GM12865 (cell line): Measurements from ENCODE around the gene FBXL17.

Experiments
- DNase-seq: peaks from one replicate; pipeline ENCODE4 v3.0.0; 2010; ENCODE audit warnings: low read depth
- H3K4me3 ChIP-seq: 2 replicates; pipeline ENCODE4 v1.5.1; 2011; ENCODE audit warnings: mild to moderate bottlenecking, low read depth, low read length, control low read depth
- TF ChIP-seq, protein P1 (sequence below): IDR thresholded peaks from 2 replicates; pipeline ENCODE4 v1.5.1; 2011; ENCODE audit warnings: low read length, control low read depth, low read depth, inconsistent platforms; ENCODE audit not compliant: insufficient read depth; ENCODE audit errors: missing control alignments

FBXL17 gene

DNA sequence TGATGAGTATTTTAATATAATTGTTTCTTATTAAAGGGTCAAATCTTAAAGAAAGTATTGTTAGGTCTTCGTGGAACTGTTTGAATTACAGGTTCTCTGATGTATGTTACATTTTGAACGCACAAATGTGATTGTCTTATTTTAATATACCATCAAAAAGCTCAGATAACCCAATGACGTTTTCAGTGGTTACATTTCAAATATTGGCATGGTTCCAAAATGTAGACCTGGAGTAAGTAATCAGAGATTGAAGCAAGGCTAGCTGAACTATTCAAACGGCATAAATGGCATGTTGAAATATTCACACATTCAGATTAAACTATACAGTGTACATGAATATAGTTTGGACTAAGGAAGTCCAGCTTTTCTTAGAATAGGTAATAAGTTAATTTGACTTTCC, 429.4 kb downstream of the FBXL17 start:
- no peak overlapping the region for H3K4me3 ChIP-seq
- TF ChIP-seq, protein P1, sequence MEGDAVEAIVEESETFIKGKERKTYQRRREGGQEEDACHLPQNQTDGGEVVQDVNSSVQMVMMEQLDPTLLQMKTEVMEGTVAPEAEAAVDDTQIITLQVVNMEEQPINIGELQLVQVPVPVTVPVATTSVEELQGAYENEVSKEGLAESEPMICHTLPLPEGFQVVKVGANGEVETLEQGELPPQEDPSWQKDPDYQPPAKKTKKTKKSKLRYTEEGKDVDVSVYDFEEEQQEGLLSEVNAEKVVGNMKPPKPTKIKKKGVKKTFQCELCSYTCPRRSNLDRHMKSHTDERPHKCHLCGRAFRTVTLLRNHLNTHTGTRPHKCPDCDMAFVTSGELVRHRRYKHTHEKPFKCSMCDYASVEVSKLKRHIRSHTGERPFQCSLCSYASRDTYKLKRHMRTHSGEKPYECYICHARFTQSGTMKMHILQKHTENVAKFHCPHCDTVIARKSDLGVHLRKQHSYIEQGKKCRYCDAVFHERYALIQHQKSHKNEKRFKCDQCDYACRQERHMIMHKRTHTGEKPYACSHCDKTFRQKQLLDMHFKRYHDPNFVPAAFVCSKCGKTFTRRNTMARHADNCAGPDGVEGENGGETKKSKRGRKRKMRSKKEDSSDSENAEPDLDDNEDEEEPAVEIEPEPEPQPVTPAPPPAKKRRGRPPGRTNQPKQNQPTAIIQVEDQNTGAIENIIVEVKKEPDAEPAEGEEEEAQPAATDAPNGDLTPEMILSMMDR, result no peak
- no peak for DNase-seq

DNA sequence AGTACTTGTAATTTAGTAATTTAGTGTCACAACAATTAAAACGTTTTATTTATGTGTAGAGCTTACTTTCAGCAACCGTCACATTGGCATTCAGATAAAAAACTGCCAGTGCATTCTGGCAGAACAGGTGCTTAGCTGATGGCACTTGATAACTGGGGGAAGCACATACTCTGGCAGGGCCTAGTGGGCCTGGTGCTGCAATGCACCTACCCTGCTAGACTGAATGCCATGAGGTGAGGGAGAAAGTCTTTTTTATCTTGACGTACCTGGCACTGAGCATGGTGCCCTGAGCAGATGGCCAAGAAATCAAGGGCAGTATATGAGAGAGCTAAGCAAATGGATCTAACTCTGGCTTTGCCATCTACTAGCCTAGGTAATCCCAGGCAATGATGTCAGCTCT, 430.6 kb downstream of the FBXL17 start:
- no peak for DNase-seq
- TF ChIP-seq, protein P1, result no peak
- H3K4me3 ChIP-seq, result no peak overlapping the region

DNA sequence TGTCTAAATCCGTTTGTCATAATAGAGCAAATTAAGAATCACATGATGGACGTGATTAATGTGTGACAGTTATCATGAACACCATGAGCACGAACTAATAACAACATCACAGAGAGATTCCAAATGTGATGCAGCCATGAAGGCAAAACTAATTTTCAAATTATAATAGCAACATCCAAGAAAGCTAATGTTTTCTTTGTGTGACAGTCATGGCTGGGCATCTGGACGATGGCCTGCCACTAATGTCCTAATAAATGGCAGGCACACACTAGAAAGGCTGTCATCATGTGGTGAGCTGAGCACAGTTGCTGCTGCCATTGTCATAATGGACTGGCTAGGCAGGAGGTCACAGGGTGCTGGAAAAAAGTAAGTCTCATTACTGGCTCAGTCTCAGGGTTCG, 431.1 kb downstream of the FBXL17 start:
- DNase-seq, result no peak
- TF ChIP-seq, protein P1, result no peak
- no peak overlapping the region for H3K4me3 ChIP-seq

DNA sequence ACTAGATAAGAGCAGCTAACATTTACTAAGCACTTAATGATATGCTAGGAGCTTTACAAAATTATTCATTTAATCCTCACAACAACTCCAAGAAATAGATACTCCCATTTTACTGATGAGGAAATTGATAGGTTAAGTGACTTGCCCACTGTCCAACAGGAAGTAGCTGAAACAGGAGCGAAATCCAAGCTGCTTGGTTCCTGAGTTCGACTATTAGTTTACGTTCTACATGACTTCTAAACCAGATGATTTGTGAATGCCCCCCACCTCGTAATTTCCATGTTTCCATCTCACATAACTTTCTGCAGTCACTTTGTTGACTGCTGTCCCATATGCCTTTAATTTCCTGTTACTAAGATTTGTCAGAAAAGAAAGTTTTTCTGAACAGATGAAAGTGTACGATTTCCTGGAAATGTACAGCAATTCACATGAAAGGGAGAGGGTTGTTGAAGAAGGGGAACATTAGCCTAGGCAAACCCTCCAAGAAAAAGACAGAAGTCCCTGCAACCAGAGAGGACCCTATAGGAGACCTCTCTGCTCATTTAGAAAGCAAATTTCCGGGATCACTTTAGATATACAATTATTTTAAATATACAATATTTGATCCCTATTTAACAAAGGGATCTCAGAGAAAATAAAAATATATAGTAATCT, 432.1 kb downstream of the FBXL17 start:
- no peak overlapping the region for H3K4me3 ChIP-seq
- no peak for DNase-seq
- TF ChIP-seq, protein P1, result no peak

DNA sequence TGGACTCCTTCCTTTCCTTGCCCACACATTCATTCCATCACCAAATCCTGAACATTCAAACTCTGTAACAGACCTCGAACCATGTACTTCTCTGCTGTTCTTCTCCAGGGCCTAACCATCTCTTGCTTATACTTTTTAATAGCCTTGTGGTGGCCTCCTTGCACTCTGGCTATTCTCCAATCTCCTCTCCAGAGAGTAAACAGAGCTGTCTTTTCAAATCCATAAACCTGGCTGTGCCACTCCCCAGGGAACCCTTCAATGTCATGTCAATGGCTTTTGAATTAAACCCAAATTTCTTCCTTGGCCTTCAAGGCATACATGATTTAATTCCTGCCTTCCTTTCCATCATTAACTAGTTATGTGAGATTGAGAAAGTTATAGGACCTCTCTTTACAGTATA, 433.5 kb downstream of the FBXL17 start:
- no peak for DNase-seq
- TF ChIP-seq, protein P1, result no peak
- H3K4me3 ChIP-seq, result no peak overlapping the region

DNA sequence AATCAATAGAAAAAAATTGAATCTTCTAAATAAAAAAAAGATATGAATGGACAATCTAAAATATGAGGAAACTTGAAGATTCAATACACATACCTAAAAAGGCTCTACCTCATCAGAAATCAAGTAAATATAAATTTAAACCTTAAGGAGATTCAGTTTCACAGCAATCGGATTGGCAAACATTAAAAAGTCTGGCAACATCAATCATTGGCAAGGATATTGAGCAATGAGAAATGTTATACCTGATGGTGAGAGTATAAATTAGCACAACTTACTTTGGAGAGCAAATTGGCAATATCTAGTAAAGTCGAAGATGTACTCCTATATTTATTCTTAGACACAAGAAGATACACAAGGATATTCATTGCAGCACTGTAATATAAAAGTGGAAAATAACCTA, 436.8 kb downstream of the FBXL17 start:
- DNase-seq, result no peak
- TF ChIP-seq, protein P1, result no peak
- H3K4me3 ChIP-seq, result no peak overlapping the region

DNA sequence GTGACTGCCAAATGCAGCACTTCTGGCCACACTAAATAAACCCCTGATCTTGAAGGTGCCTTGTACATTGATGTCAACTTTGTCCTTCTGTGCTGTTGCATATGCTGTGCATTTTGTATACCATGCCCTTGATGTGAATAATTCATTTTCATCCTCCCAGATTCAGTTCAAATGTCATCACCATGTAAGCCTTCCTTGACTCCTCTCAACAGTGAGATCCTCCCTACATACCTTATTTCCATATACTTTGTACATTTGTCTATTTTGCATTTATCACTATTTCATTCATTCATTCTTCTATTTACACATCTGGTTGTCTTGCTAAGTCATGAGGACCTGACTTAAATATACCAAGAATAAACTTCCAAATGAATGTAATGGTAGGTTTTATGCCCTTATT, 438.0 kb downstream of the FBXL17 start:
- TF ChIP-seq, protein P1, result no peak
- DNase-seq, result no peak
- H3K4me3 ChIP-seq, result no peak overlapping the region
